Caco-2 (cell line): Measurements from ENCODE around the gene AKAP6. TPM values are rescaled to one million over a fixed set of nuclear protein-coding genes. Genes with fewer than 3 reads are reported as not detected.

Experiments
- BruUV-seq: library from RNA; stranded (reverse); fragments of 400-500 nt; replicated peaks from 2 replicates; lab custom pipeline; 2021; lab: Mats Ljungman, UMichigan
- CTCF ChIA-PET: fragments of 300-600 bp; sonication (Branson Sonifier 250); formaldehyde crosslinking; loops from one replicate; lab custom pipeline; 2022; ENCODE audit warnings: antibody characterized with exemption; lab: Charles Lee
- POLR2A ChIA-PET: fragments of 300-600 bp; sonication (Branson Sonifier 250); formaldehyde crosslinking; loops from one replicate; lab custom pipeline; 2022; ENCODE audit warnings: antibody characterized with exemption; lab: Charles Lee
- DNase-seq, 2 experiments: peaks; one replicate each; pipeline versions ENCODE4 v3.0.0 to v3.0.0-alpha.2; 2020 to 2022
- H3K27me3 ChIP-seq: replicated peaks from 2 replicates; pipeline ENCODE4 v1.6.0; 2011; ENCODE audit warnings: low read length; ENCODE audit not compliant: control insufficient read depth, insufficient read depth
- H3K36me3 ChIP-seq: 2 replicates; pipeline ENCODE4 v1.5.1; 2011; ENCODE audit warnings: low read length; ENCODE audit not compliant: control insufficient read depth, insufficient read depth
- H3K4me1 ChIP-seq: fragments of 250-450 bp; sonication (Bioruptor Pico); 2 replicates; pipeline ENCODE4 v1.5.1; 2020; ENCODE audit warnings: mild to moderate bottlenecking
- H3K4me3 ChIP-seq: 2 replicates; pipeline ENCODE4 v1.5.1; 2011; ENCODE audit warnings: low read depth, mild to moderate bottlenecking, control low read depth, low read length
- H3K9me3 ChIP-seq: fragments of 250-450 bp; sonication (Bioruptor Pico); 2 replicates; pipeline ENCODE4 v1.5.1; 2020; ENCODE audit warnings: mild to moderate bottlenecking, moderate library complexity
- H3K27ac Mint-ChIP-seq: one replicate; pipeline ENCODE4 v1.8.0; 2022; ENCODE audit warnings: mixed read lengths; ENCODE audit not compliant: unreplicated experiment
- H3K27me3 Mint-ChIP-seq: one replicate; pipeline ENCODE4 v1.8.0; 2022; ENCODE audit warnings: mixed read lengths; ENCODE audit not compliant: insufficient read depth, unreplicated experiment
- H3K36me3 Mint-ChIP-seq: one replicate; pipeline ENCODE4 v1.8.0; 2022; ENCODE audit warnings: mild to moderate bottlenecking, mixed read lengths; ENCODE audit not compliant: insufficient read depth, unreplicated experiment
- H3K4me1 Mint-ChIP-seq: one replicate; pipeline ENCODE4 v1.8.0; 2022; ENCODE audit warnings: low read depth, mixed read lengths; ENCODE audit not compliant: unreplicated experiment
- H3K4me3 Mint-ChIP-seq: one replicate; pipeline ENCODE4 v1.8.0; 2022; ENCODE audit warnings: mild to moderate bottlenecking, moderate library complexity, mixed read lengths; ENCODE audit not compliant: unreplicated experiment
- H3K9me3 Mint-ChIP-seq: one replicate; pipeline ENCODE4 v1.8.0; 2022; ENCODE audit warnings: mixed read lengths; ENCODE audit not compliant: unreplicated experiment
- CTCF ChIP-seq, 2 experiments: fragments of 200-600 bp in 1 of 2; IDR thresholded peaks; 1 replicate in 1 of 2; 2 replicates in 1 of 2; pipeline versions ENCODE4 v1.5.1 to v1.8.0; 2011 to 2022; ENCODE audit warnings: antibody characterized with exemption in 1 of 2, control low read depth in 1 of 2, inconsistent platforms in 1 of 2, low read depth in 1 of 2, low read length in 1 of 2, mild to moderate bottlenecking in 1 of 2, moderate library complexity in 1 of 2; ENCODE audit not compliant: insufficient read depth in 1 of 2, severe bottlenecking in 1 of 2, unreplicated experiment in 1 of 2
- intact Hi-C: fragments of 100-400 bp; cut with micrococcal nuclease; formaldehyde crosslinking; loops from one replicate; pipeline ENCODE4 v1.10.0; 2022; ENCODE audit not compliant: unreplicated experiment
- total RNA-seq: library from RNA; stranded (reverse); gene quantifications from 2 replicates; pipeline ENCODE4 v1.2.3, GENCODE V29; 2022

The AKAP6 gene
- total RNA-seq, 1 experiment from 2014 or later = 3.0 TPM

- no peaks in the 10 kb centered on the region for H3K36me3 Mint-ChIP-seq
- no peak overlapping the region for H3K4me3 Mint-ChIP-seq
- CTCF ChIA-PET = no interaction called here
- H3K27me3 Mint-ChIP-seq = no peaks in the 10 kb centered on the region
- Histone ChIP-seq H3K9me3 (no peaks in the 10 kb centered on the region), H3K4me1 (no peaks in the 10 kb centered on the region), H3K27me3 (no peaks in the 10 kb centered on the region), H3K4me3 (no peak overlapping the region), H3K36me3 (no peaks in the 10 kb centered on the region)
- H3K4me1 Mint-ChIP-seq = peaks cover 6% of the 10 kb centered on the region
- POLR2A ChIA-PET = no interaction called here
- H3K9me3 Mint-ChIP-seq = no peaks in the 10 kb centered on the region
- intact Hi-C loops = no loop called here
- H3K27ac Mint-ChIP-seq = no peak overlapping the region
- TF ChIP-seq CTCF (IDR thresholded peaks at IDR 0.05; ENCODE audit: insufficient read depth in 1 of 2, low read depth in 1 of 2, low read length in 1 of 2, severe bottlenecking in 1 of 2, unreplicated experiment in 1 of 2) = no peak
- DNase-seq = no peak
- BruUV-seq = no TSS peak
Measured at GRCh38 chr14:32400480-32400879, 71.4 kb downstream of the AKAP6 start.

- no peaks in the 10 kb centered on the region for H3K9me3 Mint-ChIP-seq
- H3K27me3 ChIP-seq = no peaks in the 10 kb centered on the region
- no peak overlapping the region for H3K4me3 ChIP-seq
- no peaks in the 10 kb centered on the region for H3K27me3 Mint-ChIP-seq
- no peaks in the 10 kb centered on the region for H3K36me3 Mint-ChIP-seq
- no peaks in the 10 kb centered on the region for H3K9me3 ChIP-seq
- CTCF ChIA-PET = no interaction called here
- intact Hi-C loops = no loop called here
- no TSS peak for BruUV-seq
- no peak for TF ChIP-seq CTCF (IDR thresholded peaks at IDR 0.05; ENCODE audit: insufficient read depth in 1 of 2, low read depth in 1 of 2, low read length in 1 of 2, severe bottlenecking in 1 of 2, unreplicated experiment in 1 of 2)
- no peak for DNase-seq
- no peak overlapping the region for H3K4me3 Mint-ChIP-seq
- no peaks in the 10 kb centered on the region for H3K4me1 ChIP-seq
- no peak overlapping the region for H3K27ac Mint-ChIP-seq
- peaks cover 6% of the 10 kb centered on the region for H3K4me1 Mint-ChIP-seq
- POLR2A ChIA-PET = no interaction called here
- no peaks in the 10 kb centered on the region for H3K36me3 ChIP-seq
Measured at GRCh38 chr14:32403021-32403420, 73.9 kb downstream of the AKAP6 start.

- BruUV-seq = no TSS peak
- no peak for DNase-seq
- Mint-ChIP-seq H3K36me3 (no peaks in the 10 kb centered on the region), H3K4me1 (peaks cover 6% of the 10 kb centered on the region), H3K27ac (no peak overlapping the region), H3K4me3 (no peak overlapping the region), H3K9me3 (no peaks in the 10 kb centered on the region), H3K27me3 (no peaks in the 10 kb centered on the region)
- TF ChIP-seq CTCF (IDR thresholded peaks at IDR 0.05; ENCODE audit: insufficient read depth in 1 of 2, low read depth in 1 of 2, low read length in 1 of 2, severe bottlenecking in 1 of 2, unreplicated experiment in 1 of 2) = no peak
- no peak overlapping the region for H3K4me3 ChIP-seq
- POLR2A ChIA-PET = no interaction called here
- no peaks in the 10 kb centered on the region for H3K36me3 ChIP-seq
- H3K4me1 ChIP-seq = no peaks in the 10 kb centered on the region
- CTCF ChIA-PET = no interaction called here
- no peaks in the 10 kb centered on the region for H3K9me3 ChIP-seq
- intact Hi-C loops = no loop called here
- H3K27me3 ChIP-seq = no peaks in the 10 kb centered on the region
Measured at GRCh38 chr14:32403688-32404087, 74.6 kb downstream of the AKAP6 start.
